GM12801 (cell line): Measurements from ENCODE around the gene NAA10.

Experiments used
- CTCF ChIP-seq: IDR thresholded peaks from one replicate; pipeline ENCODE4 v1.5.1; 2011; ENCODE audit warnings: control low read depth; ENCODE audit not compliant: insufficient read length; ENCODE audit errors: extremely low read depth

NAA10 gene

GRCh38 chrX:153973127-153974002 lies 38.5 kb upstream of the NAA10 start:
- no peak for TF ChIP-seq CTCF

- no peak for TF ChIP-seq CTCF
Measured at GRCh38 chrX:153972368-153973126, 37.7 kb upstream of the NAA10 start, which contains the start of gene TMEM187. Gene TMEM187, plus strand, starts transcription at chrX:153972754. Its CDS starts 9,309 bp downstream, at chrX:153982063.

GRCh38 chrX:153971450-153972367 lies 36.9 kb upstream of the NAA10 start, which contains the start of gene HCFC1:
Gene HCFC1, minus strand, starts transcription at chrX:153971818. Its CDS starts 978 bp downstream, at chrX:153970840.
- no peak for TF ChIP-seq CTCF

- no peak for TF ChIP-seq CTCF
Measured at GRCh38 chrX:153971124-153971449, 36.2 kb upstream of the NAA10 start.

- TF ChIP-seq CTCF = no peak
Measured at GRCh38 chrX:153970357-153971123, 35.7 kb upstream of the NAA10 start.

- TF ChIP-seq CTCF = no peak
Measured at GRCh38 chrX:153969904-153970356, 35.1 kb upstream of the NAA10 start.
